H1 (cell line): ENCODE measurements around the gene TMX2.

Experiments used
- CBX5 ChIP-seq: fragments of 300-800, 300-1000 bp; sonication (generic); IDR thresholded peaks from 2 replicates; pipeline ENCODE4 v1.7.1; 2016; ENCODE audit warnings: antibody characterized with exemption, low read length, low read depth
- CTCF ChIP-seq, 3 experiments: IDR thresholded peaks; 1 replicate in 2 of 3; 2 replicates in 1 of 3; pipeline versions ENCODE4 v1.5.1 to v1.6.1; 2011; ENCODE audit warnings: low read length in 3 of 3, mild to moderate bottlenecking in 3 of 3, inconsistent platforms in 2 of 3, low read depth in 1 of 3, moderate library complexity in 1 of 3; ENCODE audit not compliant: insufficient read depth in 1 of 3; ENCODE audit errors: control extremely low read depth in 1 of 3
- EP300 ChIP-seq, 2 experiments: IDR thresholded peaks; 1 replicate in 1 of 2; 2 replicates in 1 of 2; pipeline ENCODE4 v1.6.1; 2011 to 2012; ENCODE audit warnings: low read depth in 2 of 2, low read length in 2 of 2, mild to moderate bottlenecking in 2 of 2, borderline replicate concordance in 1 of 2, inconsistent platforms in 1 of 2, moderate library complexity in 1 of 2
- EZH2 ChIP-seq: fragments of 200-600 bp; sonication (generic); IDR thresholded peaks from 2 replicates; pipeline ENCODE4 v1.7.1; 2012; ENCODE audit warnings: low read depth, mild to moderate bottlenecking, moderate library complexity, low read length, inconsistent platforms; ENCODE audit not compliant: severe bottlenecking
- JUND ChIP-seq: IDR thresholded peaks from 2 replicates; pipeline ENCODE4 v1.6.1; 2011; ENCODE audit warnings: mild to moderate bottlenecking, improper control_type of control experiment, low read length
- MAX ChIP-seq: IDR thresholded peaks from 2 replicates; pipeline ENCODE4 v1.6.1; 2012; ENCODE audit warnings: inconsistent platforms
- POLR2AphosphoS5 ChIP-seq: IDR thresholded peaks from 2 replicates; pipeline ENCODE4 v1.6.1; 2011; ENCODE audit warnings: low read depth, low read length
- SP1 ChIP-seq: IDR thresholded peaks from 2 replicates; pipeline ENCODE4 v1.6.1; 2011; ENCODE audit warnings: low read depth, low read length
- SP2 ChIP-seq: IDR thresholded peaks from 2 replicates; pipeline ENCODE4 v1.6.1; 2012; ENCODE audit warnings: mild to moderate bottlenecking, low read length, inconsistent platforms
- TAF7 ChIP-seq: optimal IDR thresholded peaks from 2 replicates; pipeline ENCODE3; 2011; ENCODE audit warnings: low read depth, mild to moderate bottlenecking, inconsistent platforms, low read length, moderate library complexity, borderline replicate concordance
- USF2 ChIP-seq: IDR thresholded peaks from 2 replicates; pipeline ENCODE4 v1.6.1; 2011; ENCODE audit warnings: low read length, improper control_type of control experiment

- TF ChIP-seq CTCF (IDR thresholded peaks at IDR 0.05; ENCODE audit: control extremely low read depth in 1 of 3, insufficient read depth in 1 of 3, low read depth in 1 of 3, low read length in 3 of 3) (no peak), TAF7 (no peak), POLR2AphosphoS5 (no peak), CBX5 (no peak), USF2 (no peak), MAX (no peak), EP300 (IDR thresholded peaks at IDR 0.05; ENCODE audit: borderline replicate concordance in 1 of 2, low read depth in 2 of 2, low read length in 2 of 2) (no peak), JUND (no peak), SP1 (no peak), SP2 (no peak), EZH2 (no peak)
Measured at GRCh38 chr11:57758174-57758573, 45.8 kb downstream of the TMX2 start.
